Measurements from ENCODE around the gene RRP1. TPM values are rescaled to one million over a fixed set of nuclear protein-coding genes. Genes with fewer than 3 reads are reported as not detected.

Gene RRP1
- polyA plus RNA-seq, 3 donors, result 2.7 to 5.7 (median 4.6) TPM

- no peak overlapping the region for H3K4me3 Mint-ChIP-seq
These were observed 57.9 kb downstream of the RRP1 start for GRCh38 chr21:43847301-43847700.

GRCh38 chr21:43848771-43849170, 59.4 kb downstream of the RRP1 start:
- Mint-ChIP-seq H3K27ac (peak overlapping the region in 1 of 7 donors; percentile 12), H3K9me3 (peaks cover 11 to 20% (median 16%) of the 10 kb centered on the region in 7 donors), H3K4me1 (peaks cover 25% of the 10 kb centered on the region), H3K27me3 (ENCODE audit: low read depth in 3 of 3) (peaks cover 0 to 6% (median 2%) of the 10 kb centered on the region in 3 donors), H3K4me3 (peak overlapping the region in 1 of 2 donors; percentile 15), H3K36me3 (peaks cover 3 to 9% of the 10 kb centered on the region in 2 donors)
- WGBS (ENCODE audit: insufficient coverage), result 98% methylated on average over 9 of the region's 10 CpGs
- Histone ChIP-seq H3K4me3 (replicated peaks in 1 of 3; ENCODE audit: low read depth in 2 of 3, low read length in 3 of 3) (no peak overlapping the region), H3K27me3 (ENCODE audit: control insufficient read depth in 2 of 2, insufficient read depth in 2 of 2, low read length in 2 of 2) (no peaks in the 10 kb centered on the region), H3K27ac (ENCODE audit: low read depth in 1 of 2, low read length in 2 of 2) (no peak overlapping the region), H3K4me2 (replicated peaks; ENCODE audit: extremely low read depth, low read length, poor library complexity, severe bottlenecking) (no peak overlapping the region), H3K79me2 (ENCODE audit: insufficient read depth, low read length) (no peaks in the 10 kb centered on the region), H2AFZ (ENCODE audit: insufficient read depth, low read depth, low read length, poor library complexity, severe bottlenecking) (no peak overlapping the region), H3K9ac (ENCODE audit: insufficient read depth, low read length, poor library complexity, severe bottlenecking) (no peak overlapping the region), H3K4me1 (ENCODE audit: control insufficient read depth in 1 of 2, insufficient read depth in 2 of 2, low read length in 2 of 2) (peaks cover 20 to 21% of the 10 kb centered on the region in 2 donors), H4K20me1 (ENCODE audit: insufficient read depth, low read length) (no peaks in the 10 kb centered on the region), H3K36me3 (replicated peaks in 1 of 2; ENCODE audit: control insufficient read depth in 1 of 2, insufficient read depth in 2 of 2, low read length in 2 of 2) (no peaks in the 10 kb centered on the region), H3K9me3 (replicated peaks in 1 of 2; ENCODE audit: control insufficient read depth in 1 of 2, insufficient read depth in 1 of 2, low read length in 2 of 2) (peaks cover 0 to 14% of the 10 kb centered on the region in 2 donors)
- intact Hi-C loops (cut with micrococcal nuclease), result no loop called here
- TF ChIP-seq CTCF (IDR thresholded peaks at IDR 0.05), result no peak
- no peak for DNase-seq

More at GRCh38 chr21:43847301-43847700, 57.9 kb downstream of the RRP1 start:
- no peak for DNase-seq
- H3K27ac ChIP-seq (ENCODE audit: low read depth in 1 of 2, low read length in 2 of 2), result no peak overlapping the region
- no peaks in the 10 kb centered on the region for H3K79me2 ChIP-seq (ENCODE audit: insufficient read depth, low read length)
- peaks cover 11 to 20% (median 16%) of the 10 kb centered on the region in 7 donors for H3K9me3 Mint-ChIP-seq
- H3K4me3 ChIP-seq (replicated peaks in 1 of 3; ENCODE audit: low read depth in 2 of 3, low read length in 3 of 3), result no peak overlapping the region
- H3K4me2 ChIP-seq (replicated peaks; ENCODE audit: extremely low read depth, low read length, poor library complexity, severe bottlenecking), result no peak overlapping the region
- H3K27ac Mint-ChIP-seq, result no peak overlapping the region
- H4K20me1 ChIP-seq (ENCODE audit: insufficient read depth, low read length), result no peaks in the 10 kb centered on the region
- peaks cover 3 to 9% of the 10 kb centered on the region in 2 donors for H3K36me3 Mint-ChIP-seq
- 96% methylated on average over 14 of the region's 14 CpGs for WGBS (ENCODE audit: insufficient coverage)
- no peak overlapping the region for H3K9ac ChIP-seq (ENCODE audit: insufficient read depth, low read length, poor library complexity, severe bottlenecking)
- H3K4me1 ChIP-seq (ENCODE audit: control insufficient read depth in 1 of 2, insufficient read depth in 2 of 2, low read length in 2 of 2), result peaks cover 27 to 29% of the 10 kb centered on the region in 2 donors
- H2AFZ ChIP-seq (ENCODE audit: insufficient read depth, low read depth, low read length, poor library complexity, severe bottlenecking), result no peak overlapping the region
- intact Hi-C loops (cut with micrococcal nuclease), result no loop called here
- TF ChIP-seq CTCF (IDR thresholded peaks at IDR 0.05), result no peak
- peaks cover 31% of the 10 kb centered on the region for H3K4me1 Mint-ChIP-seq
- H3K36me3 ChIP-seq (replicated peaks in 1 of 2; ENCODE audit: control insufficient read depth in 1 of 2, insufficient read depth in 2 of 2, low read length in 2 of 2), result no peaks in the 10 kb centered on the region
- H3K27me3 Mint-ChIP-seq (ENCODE audit: low read depth in 3 of 3), result peaks cover 0 to 6% (median 2%) of the 10 kb centered on the region in 3 donors
- peaks cover 0 to 14% of the 10 kb centered on the region in 2 donors for H3K9me3 ChIP-seq (replicated peaks in 1 of 2; ENCODE audit: control insufficient read depth in 1 of 2, insufficient read depth in 1 of 2, low read length in 2 of 2)
- H3K27me3 ChIP-seq (ENCODE audit: control insufficient read depth in 2 of 2, insufficient read depth in 2 of 2, low read length in 2 of 2), result no peaks in the 10 kb centered on the region

All from CD14-positive monocyte (primary cell).